GM12873 (cell line): ENCODE results near the gene AFAP1L1.

Experiments
- CTCF ChIP-seq: IDR thresholded peaks from 2 replicates; pipeline ENCODE4 v1.5.1; 2012; ENCODE audit warnings: low read depth, mild to moderate bottlenecking, moderate library complexity, low read length, control low read depth; ENCODE audit not compliant: insufficient read depth; ENCODE audit errors: missing control alignments

Gene AFAP1L1

GRCh38 chr5:149251546-149251945, 20.1 kb upstream of the AFAP1L1 start:
- no peak for TF ChIP-seq CTCF

DNA sequence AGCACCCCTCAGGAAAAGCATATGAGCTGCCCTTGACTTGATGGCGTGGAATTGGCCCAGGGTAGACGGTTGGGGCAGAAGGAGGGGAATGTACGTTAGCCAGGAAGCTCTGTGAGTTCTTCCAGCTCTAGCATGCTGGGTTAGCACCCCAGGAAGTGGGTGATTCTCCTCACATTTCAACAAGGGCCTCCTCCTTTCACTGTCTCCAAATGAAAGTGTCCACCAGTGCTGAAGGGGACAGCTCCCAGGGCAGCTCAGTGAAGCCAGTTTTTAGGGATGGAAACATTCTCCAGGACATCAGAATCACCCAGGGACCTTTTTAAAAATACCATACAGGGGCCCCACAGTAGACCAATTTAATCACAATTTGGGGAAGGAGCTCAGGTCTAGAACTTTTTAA, 17.2 kb upstream of the AFAP1L1 start:
- TF ChIP-seq CTCF = no peak

DNA sequence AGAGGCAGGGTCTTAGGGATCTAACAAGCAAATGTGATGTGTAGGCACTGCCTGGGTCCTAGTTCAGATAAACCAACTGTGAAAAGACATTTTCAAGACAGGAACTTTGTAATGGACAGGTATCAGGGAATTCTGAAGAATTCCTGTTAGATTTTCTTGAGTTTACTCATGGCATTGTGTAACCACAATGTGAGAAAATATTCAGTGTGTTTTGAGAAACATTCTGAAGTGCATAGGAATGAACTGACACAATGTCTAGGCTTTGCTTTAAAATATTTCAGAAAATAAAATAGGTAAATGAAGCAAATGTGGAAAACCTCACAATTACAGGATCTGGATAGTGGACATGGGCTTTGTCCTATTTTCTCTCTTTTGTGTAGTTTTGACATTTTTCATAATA, 15.2 kb upstream of the AFAP1L1 start:
- TF ChIP-seq CTCF = no peak

GRCh38 chr5:149257131-149257530, 14.5 kb upstream of the AFAP1L1 start:
- no peak for TF ChIP-seq CTCF

- TF ChIP-seq CTCF = no peak
Observed at GRCh38 chr5:149257889-149258705, 13.6 kb upstream of the AFAP1L1 start.

GRCh38 chr5:149260761-149261160, 10.9 kb upstream of the AFAP1L1 start:
- TF ChIP-seq CTCF = no peak

GRCh38 chr5:149261246-149261645, 10.4 kb upstream of the AFAP1L1 start:
- no peak for TF ChIP-seq CTCF
